Measurements from ENCODE around the gene GFY.

DNA sequence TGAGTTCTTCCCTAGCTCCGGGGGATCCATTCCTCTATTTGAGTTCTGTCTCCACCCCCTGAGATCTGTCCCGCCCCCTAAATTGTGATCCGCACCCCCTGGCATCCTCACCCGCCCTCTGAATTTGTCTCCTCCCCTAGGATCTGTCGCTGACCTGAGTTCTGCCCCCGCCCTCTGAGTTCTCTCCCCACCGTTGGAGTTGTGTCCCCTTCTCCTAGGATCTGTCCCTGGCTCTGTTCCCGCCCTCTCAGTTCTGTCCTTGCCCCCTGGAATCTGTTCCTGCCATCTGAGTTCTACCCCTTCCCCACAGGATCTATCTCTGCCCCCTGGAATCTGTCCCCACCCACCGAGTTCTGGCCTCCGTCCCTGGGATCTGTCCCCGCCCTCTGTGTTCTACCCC lies 17.2 kb downstream of the GFY start:
- TF ChIP-seq, protein P1, sequence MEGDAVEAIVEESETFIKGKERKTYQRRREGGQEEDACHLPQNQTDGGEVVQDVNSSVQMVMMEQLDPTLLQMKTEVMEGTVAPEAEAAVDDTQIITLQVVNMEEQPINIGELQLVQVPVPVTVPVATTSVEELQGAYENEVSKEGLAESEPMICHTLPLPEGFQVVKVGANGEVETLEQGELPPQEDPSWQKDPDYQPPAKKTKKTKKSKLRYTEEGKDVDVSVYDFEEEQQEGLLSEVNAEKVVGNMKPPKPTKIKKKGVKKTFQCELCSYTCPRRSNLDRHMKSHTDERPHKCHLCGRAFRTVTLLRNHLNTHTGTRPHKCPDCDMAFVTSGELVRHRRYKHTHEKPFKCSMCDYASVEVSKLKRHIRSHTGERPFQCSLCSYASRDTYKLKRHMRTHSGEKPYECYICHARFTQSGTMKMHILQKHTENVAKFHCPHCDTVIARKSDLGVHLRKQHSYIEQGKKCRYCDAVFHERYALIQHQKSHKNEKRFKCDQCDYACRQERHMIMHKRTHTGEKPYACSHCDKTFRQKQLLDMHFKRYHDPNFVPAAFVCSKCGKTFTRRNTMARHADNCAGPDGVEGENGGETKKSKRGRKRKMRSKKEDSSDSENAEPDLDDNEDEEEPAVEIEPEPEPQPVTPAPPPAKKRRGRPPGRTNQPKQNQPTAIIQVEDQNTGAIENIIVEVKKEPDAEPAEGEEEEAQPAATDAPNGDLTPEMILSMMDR (conservative IDR thresholded peaks at IDR 0.05 in 1 of 2, IDR thresholded peaks at IDR 0.05 in 1 of 2; ENCODE audit: extremely low read depth in 1 of 2, insufficient read depth in 1 of 2, low read depth in 1 of 2, low read length in 2 of 2): no peak
- TF ChIP-seq EZH2 (IDR thresholded peaks at IDR 0.05; ENCODE audit: borderline replicate concordance, low read length): no peak

Data from mammary epithelial cell (primary cell).